ENCODE measurements around the gene APOL1.

- TF ChIP-seq CTCF (IDR thresholded peaks at IDR 0.05) (no peak), EZH2 (IDR thresholded peaks at IDR 0.05; ENCODE audit: borderline replicate concordance, insufficient read depth, low read depth, low read length, poor library complexity, severe bottlenecking) (no peak)
These were observed 25.1 kb upstream of the APOL1 start for GRCh38 chr22:36227806-36228205.

Data from B cell (primary cell).